Measurements from ENCODE around the gene PRKN.

The PRKN gene

GRCh38 chr6:161674930-161675682 lies 1052.5 kb downstream of the PRKN start:
- DNase-seq, result no peak

- no peak for DNase-seq
Observed at GRCh38 chr6:161673026-161673425, 1054.5 kb downstream of the PRKN start.

- DNase-seq, result no peak
Observed at GRCh38 chr6:161671117-161671516, 1056.4 kb downstream of the PRKN start.

GRCh38 chr6:161668665-161669064 lies 1058.9 kb downstream of the PRKN start:
- no peak for DNase-seq

- DNase-seq, result no peak
Observed at GRCh38 chr6:161667957-161668356, 1059.6 kb downstream of the PRKN start.

- no peak for DNase-seq
Observed at GRCh38 chr6:161663682-161664081, 1063.9 kb downstream of the PRKN start.

- DNase-seq, result no peak
Observed at GRCh38 chr6:161660666-161661571, 1066.6 kb downstream of the PRKN start.

GRCh38 chr6:161658211-161658610 lies 1069.4 kb downstream of the PRKN start:
- DNase-seq, result no peak

- no peak for DNase-seq
Observed at GRCh38 chr6:161654209-161654608, 1073.4 kb downstream of the PRKN start.

GRCh38 chr6:161651949-161652348 lies 1075.6 kb downstream of the PRKN start:
- DNase-seq, result no peak

GRCh38 chr6:161649841-161650240 lies 1077.7 kb downstream of the PRKN start:
- no peak for DNase-seq

- DNase-seq, result no peak
Observed at GRCh38 chr6:161649068-161649467, 1078.5 kb downstream of the PRKN start.

GRCh38 chr6:161647234-161647633 lies 1080.3 kb downstream of the PRKN start:
- DNase-seq, result no peak

GRCh38 chr6:161644521-161644920 lies 1083.0 kb downstream of the PRKN start:
- DNase-seq, result no peak

- DNase-seq, result no peak
Observed at GRCh38 chr6:161641175-161641574, 1086.4 kb downstream of the PRKN start.

- DNase-seq, result no peak
Observed at GRCh38 chr6:161639772-161640171, 1087.8 kb downstream of the PRKN start.

- no peak for DNase-seq
Observed at GRCh38 chr6:161637658-161638057, 1089.9 kb downstream of the PRKN start.

- no peak for DNase-seq
Observed at GRCh38 chr6:161636882-161637430, 1090.6 kb downstream of the PRKN start.

GRCh38 chr6:161635975-161636374 lies 1091.6 kb downstream of the PRKN start:
- DNase-seq, result no peak

GRCh38 chr6:161634916-161635315 lies 1092.7 kb downstream of the PRKN start:
- no peak for DNase-seq

- no peak for DNase-seq
Observed at GRCh38 chr6:161631676-161632194, 1095.8 kb downstream of the PRKN start.

- DNase-seq, result no peak
Observed at GRCh38 chr6:161630674-161631073, 1096.9 kb downstream of the PRKN start.

- DNase-seq, result no peak
Observed at GRCh38 chr6:161626132-161626676, 1101.4 kb downstream of the PRKN start.

Data from hematopoietic multipotent progenitor cell treated with erythropoietin and hydrocortisone succinate and interleukin-3 and kit ligand, for 6 days (in vitro differentiated cells).